Activated naive CD4-positive, alpha-beta T cell treated with anti-CD3 and anti-CD28 coated beads, Interleukin-2, amount 10 ng/mL, durations not matched to agents 7 days and 5 days (primary cell): ENCODE measurements around the gene EFNA5.

Experiments
- CTCF ChIA-PET: fragments of 350-600 bp; sonication (Branson Sonifier 250); formaldehyde crosslinking; loops from one replicate; lab custom pipeline; 2021; ENCODE audit warnings: antibody characterized with exemption; lab: Charles Lee
- DNase-seq: peaks from one replicate; pipeline ENCODE4 v3.0.0-alpha.2; 2020
- H3K27ac Mint-ChIP-seq: one replicate; pipeline ENCODE4 v1.8.0; 2021; ENCODE audit warnings: mild to moderate bottlenecking, moderate library complexity, mixed read lengths
- H3K27me3 Mint-ChIP-seq: one replicate; pipeline ENCODE4 v1.8.0; 2021; ENCODE audit warnings: mild to moderate bottlenecking, mixed read lengths
- H3K36me3 Mint-ChIP-seq: one replicate; pipeline ENCODE4 v1.8.0; 2021; ENCODE audit warnings: mixed read lengths
- H3K4me1 Mint-ChIP-seq: one replicate; pipeline ENCODE4 v1.8.0; 2021; ENCODE audit warnings: mixed read lengths
- H3K4me3 Mint-ChIP-seq: one replicate; pipeline ENCODE4 v1.8.0; 2021; ENCODE audit warnings: mild to moderate bottlenecking, moderate library complexity, mixed read lengths
- H3K9me3 Mint-ChIP-seq: one replicate; pipeline ENCODE4 v1.8.0; 2021; ENCODE audit warnings: mixed read lengths

EFNA5 gene

GRCh38 chr5:107670932-107671741 is at the start of gene EFNA5:
Gene EFNA5 (minus strand): TSS chr5:107670937.
- no peaks in the 10 kb centered on the region for H3K36me3 Mint-ChIP-seq
- no peaks in the 10 kb centered on the region for H3K9me3 Mint-ChIP-seq
- CTCF ChIA-PET = no interaction called here
- H3K27ac Mint-ChIP-seq = peak within 1 kb of the TSS; percentile 69
- peaks cover 69% of the 10 kb centered on the region for H3K27me3 Mint-ChIP-seq
- H3K4me1 Mint-ChIP-seq = peaks cover 34% of the 10 kb centered on the region
- peak; percentile 57 for DNase-seq
- peak within 1 kb of the TSS; percentile 70 for H3K4me3 Mint-ChIP-seq

- Mint-ChIP-seq H3K27me3 (peaks cover 3% of the 10 kb centered on the region), H3K27ac (no peak overlapping the region), H3K9me3 (peaks cover 25% of the 10 kb centered on the region), H3K4me1 (no peaks in the 10 kb centered on the region), H3K4me3 (no peak overlapping the region), H3K36me3 (no peaks in the 10 kb centered on the region)
- CTCF ChIA-PET = no interaction called here
- DNase-seq = no peak
These were observed 48.4 kb upstream of the EFNA5 start for GRCh38 chr5:107719034-107719606.

- H3K27ac Mint-ChIP-seq = no peak overlapping the region
- CTCF ChIA-PET = no interaction called here
- peaks cover 3% of the 10 kb centered on the region for H3K27me3 Mint-ChIP-seq
These were observed 47.1 kb upstream of the EFNA5 start for GRCh38 chr5:107717816-107718215.

GRCh38 chr5:107713228-107713627 is 42.5 kb upstream of the EFNA5 start:
- CTCF ChIA-PET = no interaction called here
- no peaks in the 10 kb centered on the region for H3K27me3 Mint-ChIP-seq
- no peak overlapping the region for H3K27ac Mint-ChIP-seq

More at GRCh38 chr5:107717816-107718215, 47.1 kb upstream of the EFNA5 start:
- Mint-ChIP-seq H3K9me3 (peaks cover 21% of the 10 kb centered on the region), H3K4me3 (no peak overlapping the region), H3K4me1 (no peaks in the 10 kb centered on the region), H3K36me3 (no peaks in the 10 kb centered on the region)
- DNase-seq = no peak

GRCh38 chr5:107712359-107712870 is 41.7 kb upstream of the EFNA5 start:
- CTCF ChIA-PET = interaction anchor here (0.5 kb wide), 1 partner anchor 109 kb away, joined by 3 read pairs; no protein-coding TSS in a partner anchor
- Mint-ChIP-seq H3K27ac (no peak overlapping the region), H3K27me3 (no peaks in the 10 kb centered on the region), H3K36me3 (no peaks in the 10 kb centered on the region), H3K4me1 (no peaks in the 10 kb centered on the region), H3K9me3 (no peaks in the 10 kb centered on the region), H3K4me3 (no peak overlapping the region)
- DNase-seq = no peak

More at GRCh38 chr5:107713228-107713627, 42.5 kb upstream of the EFNA5 start:
- H3K9me3 Mint-ChIP-seq = no peaks in the 10 kb centered on the region
- no peaks in the 10 kb centered on the region for H3K36me3 Mint-ChIP-seq
- no peak overlapping the region for H3K4me3 Mint-ChIP-seq
- H3K4me1 Mint-ChIP-seq = no peaks in the 10 kb centered on the region
- DNase-seq = no peak

- CTCF ChIA-PET = no interaction called here
- H3K36me3 Mint-ChIP-seq = no peaks in the 10 kb centered on the region
- peaks cover 7% of the 10 kb centered on the region for H3K27me3 Mint-ChIP-seq
- no peak overlapping the region for H3K4me3 Mint-ChIP-seq
- H3K4me1 Mint-ChIP-seq = no peaks in the 10 kb centered on the region
- no peak for DNase-seq
- no peak overlapping the region for H3K27ac Mint-ChIP-seq
- no peaks in the 10 kb centered on the region for H3K9me3 Mint-ChIP-seq
These were observed 34.8 kb upstream of the EFNA5 start for GRCh38 chr5:107705402-107706014.

GRCh38 chr5:107704681-107705401 is 34.1 kb upstream of the EFNA5 start:
- CTCF ChIA-PET = no interaction called here
- H3K36me3 Mint-ChIP-seq = no peaks in the 10 kb centered on the region
- no peak for DNase-seq
- no peak overlapping the region for H3K27ac Mint-ChIP-seq
- H3K4me1 Mint-ChIP-seq = no peaks in the 10 kb centered on the region
- H3K27me3 Mint-ChIP-seq = peaks cover 7% of the 10 kb centered on the region
- no peaks in the 10 kb centered on the region for H3K9me3 Mint-ChIP-seq
- no peak overlapping the region for H3K4me3 Mint-ChIP-seq

- H3K27ac Mint-ChIP-seq = no peak overlapping the region
- no peaks in the 10 kb centered on the region for H3K4me1 Mint-ChIP-seq
- CTCF ChIA-PET = no interaction called here
- H3K9me3 Mint-ChIP-seq = no peaks in the 10 kb centered on the region
- H3K4me3 Mint-ChIP-seq = no peak overlapping the region
- H3K27me3 Mint-ChIP-seq = peaks cover 7% of the 10 kb centered on the region
- DNase-seq = no peak
- no peaks in the 10 kb centered on the region for H3K36me3 Mint-ChIP-seq
These were observed 29.7 kb upstream of the EFNA5 start for GRCh38 chr5:107700481-107700880.

GRCh38 chr5:107699425-107699824 is 28.7 kb upstream of the EFNA5 start:
- Mint-ChIP-seq H3K27me3 (no peaks in the 10 kb centered on the region), H3K36me3 (no peaks in the 10 kb centered on the region), H3K9me3 (no peaks in the 10 kb centered on the region), H3K27ac (no peak overlapping the region), H3K4me3 (no peak overlapping the region), H3K4me1 (no peaks in the 10 kb centered on the region)
- CTCF ChIA-PET = no interaction called here
- no peak for DNase-seq

GRCh38 chr5:107698286-107698685 is 27.5 kb upstream of the EFNA5 start:
- no peaks in the 10 kb centered on the region for H3K27me3 Mint-ChIP-seq
- no peaks in the 10 kb centered on the region for H3K9me3 Mint-ChIP-seq
- no peaks in the 10 kb centered on the region for H3K4me1 Mint-ChIP-seq
- CTCF ChIA-PET = no interaction called here
- H3K36me3 Mint-ChIP-seq = no peaks in the 10 kb centered on the region
- no peak overlapping the region for H3K27ac Mint-ChIP-seq
- DNase-seq = no peak
- H3K4me3 Mint-ChIP-seq = no peak overlapping the region

GRCh38 chr5:107696498-107696897 is 25.8 kb upstream of the EFNA5 start:
- no peaks in the 10 kb centered on the region for H3K36me3 Mint-ChIP-seq
- no peak for DNase-seq
- no peaks in the 10 kb centered on the region for H3K9me3 Mint-ChIP-seq
- H3K4me3 Mint-ChIP-seq = no peak overlapping the region
- CTCF ChIA-PET = no interaction called here
- no peaks in the 10 kb centered on the region for H3K27me3 Mint-ChIP-seq
- H3K27ac Mint-ChIP-seq = no peak overlapping the region
- no peaks in the 10 kb centered on the region for H3K4me1 Mint-ChIP-seq

GRCh38 chr5:107696080-107696479 is 25.3 kb upstream of the EFNA5 start:
- no peaks in the 10 kb centered on the region for H3K27me3 Mint-ChIP-seq
- no peaks in the 10 kb centered on the region for H3K9me3 Mint-ChIP-seq
- no peak for DNase-seq
- CTCF ChIA-PET = no interaction called here
- H3K27ac Mint-ChIP-seq = no peak overlapping the region
- H3K36me3 Mint-ChIP-seq = no peaks in the 10 kb centered on the region
- no peaks in the 10 kb centered on the region for H3K4me1 Mint-ChIP-seq
- no peak overlapping the region for H3K4me3 Mint-ChIP-seq

GRCh38 chr5:107687937-107688336 is 17.2 kb upstream of the EFNA5 start:
- H3K36me3 Mint-ChIP-seq = no peaks in the 10 kb centered on the region
- H3K27me3 Mint-ChIP-seq = no peaks in the 10 kb centered on the region
- CTCF ChIA-PET = interaction anchor here (0.6 kb wide), 1 partner anchor 19 kb away, joined by 4 read pairs; no protein-coding TSS in a partner anchor

GRCh38 chr5:107687404-107687803 is 16.7 kb upstream of the EFNA5 start:
- Mint-ChIP-seq H3K27me3 (no peaks in the 10 kb centered on the region), H3K9me3 (no peaks in the 10 kb centered on the region), H3K4me1 (no peaks in the 10 kb centered on the region), H3K36me3 (no peaks in the 10 kb centered on the region), H3K27ac (no peak overlapping the region), H3K4me3 (no peak overlapping the region)
- CTCF ChIA-PET = no interaction called here
- no peak for DNase-seq

More at GRCh38 chr5:107687937-107688336, 17.2 kb upstream of the EFNA5 start:
- Mint-ChIP-seq H3K27ac (no peak overlapping the region), H3K4me3 (no peak overlapping the region), H3K4me1 (no peaks in the 10 kb centered on the region), H3K9me3 (no peaks in the 10 kb centered on the region)
- DNase-seq = no peak
